ENCODE results near the gene PGBD5.

DNA sequence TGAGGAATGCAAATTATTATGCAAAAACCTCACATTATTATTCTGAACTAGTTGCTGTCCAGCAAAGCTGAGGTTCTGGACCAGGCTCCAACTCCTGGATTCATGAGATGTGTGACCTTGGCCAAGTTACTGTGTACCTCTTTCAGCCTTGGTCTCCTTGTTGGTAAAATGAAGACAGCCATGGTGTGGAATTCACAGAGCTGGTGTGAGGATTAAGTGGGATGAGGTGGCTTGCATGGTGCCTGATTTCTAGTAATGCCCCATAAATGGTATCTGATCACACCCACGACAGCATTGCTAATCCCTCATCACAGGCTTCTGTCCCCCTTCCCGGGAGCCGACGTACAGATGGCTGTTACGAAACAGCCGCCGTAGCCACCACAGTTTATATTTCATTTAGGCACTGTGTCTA, 59.6 kb downstream of the PGBD5 start:
- TF ChIP-seq, protein P1, sequence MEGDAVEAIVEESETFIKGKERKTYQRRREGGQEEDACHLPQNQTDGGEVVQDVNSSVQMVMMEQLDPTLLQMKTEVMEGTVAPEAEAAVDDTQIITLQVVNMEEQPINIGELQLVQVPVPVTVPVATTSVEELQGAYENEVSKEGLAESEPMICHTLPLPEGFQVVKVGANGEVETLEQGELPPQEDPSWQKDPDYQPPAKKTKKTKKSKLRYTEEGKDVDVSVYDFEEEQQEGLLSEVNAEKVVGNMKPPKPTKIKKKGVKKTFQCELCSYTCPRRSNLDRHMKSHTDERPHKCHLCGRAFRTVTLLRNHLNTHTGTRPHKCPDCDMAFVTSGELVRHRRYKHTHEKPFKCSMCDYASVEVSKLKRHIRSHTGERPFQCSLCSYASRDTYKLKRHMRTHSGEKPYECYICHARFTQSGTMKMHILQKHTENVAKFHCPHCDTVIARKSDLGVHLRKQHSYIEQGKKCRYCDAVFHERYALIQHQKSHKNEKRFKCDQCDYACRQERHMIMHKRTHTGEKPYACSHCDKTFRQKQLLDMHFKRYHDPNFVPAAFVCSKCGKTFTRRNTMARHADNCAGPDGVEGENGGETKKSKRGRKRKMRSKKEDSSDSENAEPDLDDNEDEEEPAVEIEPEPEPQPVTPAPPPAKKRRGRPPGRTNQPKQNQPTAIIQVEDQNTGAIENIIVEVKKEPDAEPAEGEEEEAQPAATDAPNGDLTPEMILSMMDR (IDR thresholded peaks at IDR 0.05 in 2 of 3, conservative IDR thresholded peaks at IDR 0.05 in 1 of 3; ENCODE audit: insufficient read depth in 2 of 3, low read depth in 1 of 3, low read length in 3 of 3) = no peak
- TF ChIP-seq TBL1XR1 (IDR thresholded peaks at IDR 0.05; ENCODE audit: low read length in 2 of 2) = no peak
- no peak for TF ChIP-seq TCF7L2 (IDR thresholded peaks at IDR 0.05; ENCODE audit: low read depth, low read length)
- TF ChIP-seq ELK1 (CRISPR knock-in tag; IDR thresholded peaks at IDR 0.05) = no peak
- TF ChIP-seq FOXM1 (IDR thresholded peaks at IDR 0.05; ENCODE audit: low read depth) = no peak
- TF ChIP-seq FOXM1 (CRISPR knock-in tag; IDR thresholded peaks at IDR 0.05; ENCODE audit: low read depth) = no peak

Data from K562 (cell line).